Measurements from ENCODE around the gene MAPK8.

The MAPK8 gene

GRCh38 chr10:48480397-48481374 is 174.2 kb downstream of the MAPK8 start:
- DNase-seq, result no peak

GRCh38 chr10:48481385-48481784 is 174.9 kb downstream of the MAPK8 start:
- DNase-seq, result no peak

GRCh38 chr10:48482207-48482606 is 175.7 kb downstream of the MAPK8 start:
- DNase-seq, result no peak

GRCh38 chr10:48484911-48485310 is 178.4 kb downstream of the MAPK8 start:
- DNase-seq, result no peak

- no peak for DNase-seq
Observed at GRCh38 chr10:48485711-48486110, 179.2 kb downstream of the MAPK8 start.

- DNase-seq, result no peak
Observed at GRCh38 chr10:48487244-48487643, 180.8 kb downstream of the MAPK8 start.
